ENCODE data around the gene ZNFX1. TPM values are rescaled to one million over a fixed set of nuclear protein-coding genes. Genes with fewer than 3 reads are reported as not detected.

Gene ZNFX1
- total and polyA plus RNA-seq, 9 of the 15 experiments (the other 6 are each of a cell fraction or from before 2014, with no cell fraction given): 3.8 to 13.8 (median 10.3) TPM

DNA sequence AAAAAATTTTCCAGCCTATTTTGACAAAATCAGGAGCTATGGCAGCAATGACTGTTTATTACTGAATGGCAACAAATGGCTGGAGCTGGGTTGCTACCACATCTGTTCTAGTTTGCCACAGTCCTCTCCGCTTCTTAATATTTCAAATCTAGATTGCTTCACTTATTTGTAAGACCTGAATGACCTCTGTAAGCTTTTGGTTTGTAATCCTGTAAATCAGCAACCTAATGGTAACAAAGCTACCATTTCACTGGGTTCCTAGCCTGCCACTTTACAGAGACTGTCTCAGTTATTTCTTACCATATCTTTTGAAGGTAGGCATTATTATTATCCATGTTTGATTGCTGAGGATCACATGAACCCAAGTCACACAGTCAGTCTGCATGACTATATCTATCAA, 15.4 kb downstream of the ZNFX1 start:
- Histone ChIP-seq H3K4me3 (no peak overlapping the region), H3K79me2 (ENCODE audit: control insufficient read depth, insufficient read depth, low read length) (peaks cover 19% of the 10 kb centered on the region), H3K4me1 (replicated peaks in 1 of 2; ENCODE audit: control insufficient read depth in 2 of 2, insufficient read depth in 2 of 2, low read length in 2 of 2) (no peaks in the 10 kb centered on the region), H2AFZ (ENCODE audit: low read depth, low read length) (no peak overlapping the region), H3K27me3 (ENCODE audit: control insufficient read depth in 2 of 2, insufficient read depth in 2 of 2, low read length in 2 of 2) (no peaks in the 10 kb centered on the region), H3K27ac (ENCODE audit: extremely low read depth, low read depth, low read length) (no peak overlapping the region), H3K4me2 (ENCODE audit: insufficient read depth, low read length) (no peak overlapping the region), H4K20me1 (replicated peaks; ENCODE audit: control insufficient read depth, insufficient read depth, low read length) (no peaks in the 10 kb centered on the region), H3K9ac (ENCODE audit: insufficient read depth in 1 of 2, low read depth in 2 of 2, low read length in 2 of 2) (no peak overlapping the region), H3K9me3 (replicated peaks; ENCODE audit: control insufficient read depth, insufficient read depth, low read depth, low read length) (no peaks in the 10 kb centered on the region), H3K9me1 (ENCODE audit: control insufficient read depth, insufficient read depth, low read length) (no peaks in the 10 kb centered on the region), H3K36me3 (ENCODE audit: control insufficient read depth, insufficient read depth, low read length) (peaks cover 73% of the 10 kb centered on the region)
- CTCF ChIA-PET (ENCODE audit: low intra/inter-chr PET ratio): interaction anchor here (0.6 kb wide), 1 partner anchor 16 kb away, joined by 3 read pairs; no protein-coding TSS in a partner anchor
- FAIRE-seq (no peak), ATAC-seq (no peak), DNase-seq (ENCODE audit: extremely low read depth in 1 of 4, low spot score in 3 of 4) (no peak)
- in situ Hi-C loops (cut with MboI) (no loop called here), intact Hi-C loops (cut with micrococcal nuclease) (no loop called here)
- BruUV-seq (replicated peaks): no TSS peak
- WGBS (ENCODE audit: insufficient coverage, low coverage, missing lambda C conversion rate): 100% methylated on average over 1 of the region's 1 CpG
- TF ChIP-seq C11orf30 (IDR thresholded peaks at IDR 0.05; ENCODE audit: low read depth) (no peak), ZKSCAN3 (CRISPR knock-in tag; IDR thresholded peaks at IDR 0.05) (no peak), E2F4 (CRISPR knock-in tag; IDR thresholded peaks at IDR 0.05; ENCODE audit: low read depth) (no peak), BRCA1 (IDR thresholded peaks at IDR 0.05) (no peak), BRCA1 (CRISPR knock-in tag; IDR thresholded peaks at IDR 0.05) (no peak), SIN3A (IDR thresholded peaks at IDR 0.05; ENCODE audit: borderline replicate concordance in 2 of 2, control insufficient read depth in 1 of 2, low read depth in 2 of 2, low read length in 2 of 2) (no peak), SREBF1 (IDR thresholded peaks at IDR 0.05; ENCODE audit: borderline replicate concordance, low read depth, low read length) (no peak), NRF1 (conservative IDR thresholded peaks at IDR 0.05 in 1 of 2, IDR thresholded peaks at IDR 0.05 in 1 of 2) (no peak), CREB5 (CRISPR knock-in tag; IDR thresholded peaks at IDR 0.05) (no peak), ZNF354B (CRISPR knock-in tag; IDR thresholded peaks at IDR 0.05) (no peak), ZFP1 (CRISPR knock-in tag; IDR thresholded peaks at IDR 0.05) (no peak), MIER1 (IDR thresholded peaks at IDR 0.05; ENCODE audit: low read depth) (no peak), ZC3H8 (IDR thresholded peaks at IDR 0.05) (no peak), LEF1 (IDR thresholded peaks at IDR 0.05) (no peak), IRF2 (CRISPR knock-in tag; IDR thresholded peaks at IDR 0.05) (no peak), SIRT6 (IDR thresholded peaks at IDR 0.05; ENCODE audit: low read depth, low read length) (no peak), TFE3 (CRISPR knock-in tag; IDR thresholded peaks at IDR 0.05) (no peak)
- TF ChIP-seq, protein P1, sequence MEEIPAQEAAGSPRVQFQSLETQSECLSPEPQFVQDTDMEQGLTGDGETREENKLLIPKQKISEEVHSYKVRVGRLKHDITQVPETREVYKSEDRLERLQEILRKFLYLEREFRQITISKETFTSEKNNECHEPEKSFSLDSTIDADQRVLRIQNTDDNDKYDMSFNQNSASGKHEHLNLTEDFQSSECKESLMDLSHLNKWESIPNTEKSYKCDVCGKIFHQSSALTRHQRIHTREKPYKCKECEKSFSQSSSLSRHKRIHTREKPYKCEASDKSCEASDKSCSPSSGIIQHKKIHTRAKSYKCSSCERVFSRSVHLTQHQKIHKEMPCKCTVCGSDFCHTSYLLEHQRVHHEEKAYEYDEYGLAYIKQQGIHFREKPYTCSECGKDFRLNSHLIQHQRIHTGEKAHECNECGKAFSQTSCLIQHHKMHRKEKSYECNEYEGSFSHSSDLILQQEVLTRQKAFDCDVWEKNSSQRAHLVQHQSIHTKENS (CRISPR knock-in tag; IDR thresholded peaks at IDR 0.05): no peak
- POLR2A ChIA-PET: interaction anchor here (0.6 to 1.3 kb wide), 3 partner anchors 8 to 267 kb away, joined by 3 to 8 read pairs (median 3); no protein-coding TSS in a partner anchor
